Kidney (tissue), 14 donors: ENCODE results near the gene NRXN3. TPM values are rescaled to one million over a fixed set of nuclear protein-coding genes. Genes with fewer than 3 reads are reported as not detected.

ENCODE experiments used
- DNase-seq, 5 donors: peaks; one replicate each; pipeline ENCODE4 v3.0.0-alpha.2; 2013 to 2020
- FAIRE-seq: peaks from 2 replicates; lab custom pipeline; 2012; peaks lifted over from hg19 to GRCh38; lab: Jason Lieb, UNC
- H3K27ac ChIP-seq, 2 donors: one replicate each; pipeline ENCODE4 v1.7.0; 2013; ENCODE audit warnings: low read depth in 2 of 2, low read length in 2 of 2, inconsistent platforms in 1 of 2
- H3K27me3 ChIP-seq: one replicate; pipeline ENCODE4 v1.7.1; 2013; ENCODE audit warnings: low read length, inconsistent platforms; ENCODE audit not compliant: control insufficient read depth, insufficient read depth
- H3K36me3 ChIP-seq, 3 donors: one replicate each; pipeline versions ENCODE4 v1.7.0 to v1.7.1; 2013; ENCODE audit warnings: low read length in 3 of 3, control low read depth in 1 of 3, inconsistent platforms in 1 of 3; ENCODE audit not compliant: insufficient read depth in 3 of 3, control insufficient read depth in 2 of 3
- H3K4me1 ChIP-seq, 3 donors: one replicate each; pipeline versions ENCODE4 v1.7.0 to v1.7.1; 2013; ENCODE audit warnings: low read length in 3 of 3, inconsistent platforms in 1 of 3, low read depth in 1 of 3; ENCODE audit not compliant: control insufficient read depth in 2 of 3, insufficient read depth in 2 of 3
- H3K4me3 ChIP-seq, 3 donors: one replicate each; pipeline versions ENCODE4 v1.7.0 to v1.8.1; 2013; ENCODE audit warnings: low read length in 3 of 3, control low read depth in 1 of 3, inconsistent platforms in 1 of 3
- H3K9ac ChIP-seq, 3 donors: one replicate each; pipeline versions ENCODE4 v1.7.0 to v1.7.1; 2013; ENCODE audit warnings: low read length in 3 of 3, control low read depth in 1 of 3, inconsistent platforms in 1 of 3
- H3K9me3 ChIP-seq, 3 donors: one replicate each; pipeline versions ENCODE4 v1.7.0 to v1.7.1; 2013; ENCODE audit warnings: low read length in 3 of 3, control low read depth in 1 of 3, inconsistent platforms in 1 of 3; ENCODE audit not compliant: control insufficient read depth in 2 of 3, insufficient read depth in 1 of 3
- intact Hi-C: fragments of 100-400 bp; cut with DNase I; formaldehyde crosslinking; loops from one replicate; pipeline ENCODE4 v1.11.1; 2022
- polyA plus RNA-seq: library from polyadenylated mRNA; stranded (reverse); fragments of 350-450 nt; fragmentation: Illumina TruSeq; extraction: RNeasy Lipid Tissue Mini Kit (QIAGEN cat#74804); gene quantifications from one replicate; pipeline ENCODE4 v1.2.3, GENCODE V29; 2014; ENCODE audit warnings: low read depth, low replicate concordance; ENCODE audit not compliant: insufficient read depth
- total RNA-seq: library from RNA; stranded (reverse); fragmentation: NEBNext Ultra II Directional; extraction: Animal tissue kit (Norgen Biotek cat#: 25700); gene quantifications from one replicate; pipeline ENCODE4 v1.2.1, GENCODE V29; 2021
- TF ChIP-seq, protein P1 (sequence below): IDR thresholded peaks from 3 replicates; pipeline ENCODE4 v1.5.1; 2012; ENCODE audit warnings: mild to moderate bottlenecking, moderate library complexity, borderline replicate concordance; ENCODE audit not compliant: insufficient read depth; ENCODE audit errors: extremely low read depth
- donor health status: control.
- donor health status: control.
- donor health status: control.
- donor health status: control.
- donor health status: control.
- donor health status: DM: yes; HTN: yes; CAD: no.
- donor health status: Normal renal cell carcinoma (clear cell type).

The NRXN3 gene
- total and polyA plus RNA-seq, 2 donors from 2014 or later = 1.5 to 2.4 TPM

DNA sequence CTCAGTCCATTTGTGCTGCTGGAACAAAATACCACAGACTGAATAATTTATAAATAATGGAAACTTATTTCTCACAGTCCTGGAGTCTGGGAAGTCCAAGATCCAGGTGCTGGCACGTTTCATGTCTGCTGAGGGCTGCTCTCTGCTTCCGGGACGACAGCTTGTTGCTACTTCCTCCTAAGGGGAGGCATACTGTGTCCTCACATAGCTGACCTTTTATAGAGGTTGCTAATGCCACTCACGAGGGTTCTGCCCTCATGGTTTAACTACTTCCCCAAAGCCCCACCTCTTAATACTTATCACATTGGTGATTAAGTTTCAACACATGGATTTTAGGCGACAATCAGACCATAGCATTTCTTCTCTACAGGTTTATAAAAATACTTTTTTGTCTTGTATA, 411.1 kb downstream of the NRXN3 start:
- Histone ChIP-seq H3K27me3 (no peaks in the 10 kb centered on the region), H3K9me3 (no peaks in the 10 kb centered on the region), H3K9ac (no peak overlapping the region), H3K4me3 (no peak overlapping the region), H3K4me1 (no peaks in the 10 kb centered on the region), H3K27ac (no peak overlapping the region), H3K36me3 (no peaks in the 10 kb centered on the region)
- intact Hi-C loops = no loop called here
- DNase-seq (no peak), FAIRE-seq (no peak)
- TF ChIP-seq, protein P1, sequence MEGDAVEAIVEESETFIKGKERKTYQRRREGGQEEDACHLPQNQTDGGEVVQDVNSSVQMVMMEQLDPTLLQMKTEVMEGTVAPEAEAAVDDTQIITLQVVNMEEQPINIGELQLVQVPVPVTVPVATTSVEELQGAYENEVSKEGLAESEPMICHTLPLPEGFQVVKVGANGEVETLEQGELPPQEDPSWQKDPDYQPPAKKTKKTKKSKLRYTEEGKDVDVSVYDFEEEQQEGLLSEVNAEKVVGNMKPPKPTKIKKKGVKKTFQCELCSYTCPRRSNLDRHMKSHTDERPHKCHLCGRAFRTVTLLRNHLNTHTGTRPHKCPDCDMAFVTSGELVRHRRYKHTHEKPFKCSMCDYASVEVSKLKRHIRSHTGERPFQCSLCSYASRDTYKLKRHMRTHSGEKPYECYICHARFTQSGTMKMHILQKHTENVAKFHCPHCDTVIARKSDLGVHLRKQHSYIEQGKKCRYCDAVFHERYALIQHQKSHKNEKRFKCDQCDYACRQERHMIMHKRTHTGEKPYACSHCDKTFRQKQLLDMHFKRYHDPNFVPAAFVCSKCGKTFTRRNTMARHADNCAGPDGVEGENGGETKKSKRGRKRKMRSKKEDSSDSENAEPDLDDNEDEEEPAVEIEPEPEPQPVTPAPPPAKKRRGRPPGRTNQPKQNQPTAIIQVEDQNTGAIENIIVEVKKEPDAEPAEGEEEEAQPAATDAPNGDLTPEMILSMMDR = no peak

DNA sequence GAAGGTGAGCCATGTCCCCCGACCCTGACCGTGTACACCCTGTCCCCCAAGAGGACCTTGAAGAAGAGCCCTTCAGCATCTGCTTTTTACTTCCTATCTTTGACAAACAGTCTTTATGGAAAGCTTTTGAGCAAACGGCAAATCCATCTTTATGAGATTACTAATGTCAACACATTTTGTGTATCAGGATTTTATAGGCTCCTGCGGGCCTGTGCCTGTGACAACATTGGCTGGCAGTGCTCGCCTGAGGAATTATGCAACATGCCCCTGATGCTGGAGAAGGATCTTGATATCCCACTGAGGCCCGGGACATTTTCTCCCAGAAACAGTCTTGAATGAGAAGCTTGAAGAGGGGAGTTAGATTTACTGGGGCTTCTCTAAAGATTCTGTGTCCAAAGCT, 416.5 kb downstream of the NRXN3 start:
- Histone ChIP-seq H3K4me3 (no peak overlapping the region), H3K9me3 (no peaks in the 10 kb centered on the region), H3K9ac (no peak overlapping the region), H3K27me3 (no peaks in the 10 kb centered on the region), H3K27ac (no peak overlapping the region), H3K36me3 (no peaks in the 10 kb centered on the region), H3K4me1 (no peaks in the 10 kb centered on the region)
- intact Hi-C loops = no loop called here
- FAIRE-seq = no peak
- no peak for DNase-seq
- TF ChIP-seq, protein P1 = no peak

DNA sequence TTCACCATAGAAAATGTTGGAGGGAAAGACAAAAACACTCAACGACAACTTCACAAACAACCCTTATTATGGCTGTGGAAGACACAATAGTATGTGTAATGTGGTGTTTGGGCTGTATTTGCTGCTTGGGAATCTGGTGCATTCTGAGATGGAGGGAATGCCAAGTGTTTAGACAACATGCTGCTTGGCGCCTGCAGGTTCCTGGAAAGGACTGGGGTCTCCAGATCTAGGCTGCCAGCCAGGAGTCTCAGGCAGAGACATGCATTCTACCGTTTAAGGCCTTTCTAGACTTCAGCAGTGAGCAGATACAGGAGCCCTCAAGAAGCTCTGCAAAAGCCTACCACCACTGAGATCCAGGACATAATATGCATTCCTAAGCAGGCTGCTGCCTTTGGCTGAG, 418.7 kb downstream of the NRXN3 start:
- no peak for FAIRE-seq
- H3K27ac ChIP-seq = no peak overlapping the region

More for the DNA sequence above, 418.7 kb downstream of the NRXN3 start:
- no peaks in the 10 kb centered on the region for H3K36me3 ChIP-seq
- H3K4me1 ChIP-seq = no peaks in the 10 kb centered on the region
- intact Hi-C loops = no loop called here
- no peak overlapping the region for H3K9ac ChIP-seq
- no peaks in the 10 kb centered on the region for H3K27me3 ChIP-seq
- TF ChIP-seq, protein P1 = no peak
- no peaks in the 10 kb centered on the region for H3K9me3 ChIP-seq
- DNase-seq = no peak
- H3K4me3 ChIP-seq = no peak overlapping the region
